Spleen (tissue), 11 donors: ENCODE data around the gene CDKN1C. TPM values are rescaled to one million over a fixed set of nuclear protein-coding genes. Genes with fewer than 3 reads are reported as not detected.

Source experiments
- DNase-seq: peaks from one replicate; pipeline ENCODE4 v3.0.0-alpha.2; 2020
- H3K27ac ChIP-seq, 8 donors: fragments of 200-600 bp; sonication (generic) in 7 of 8; 1 replicate in 4 of 8; 2 replicates in 4 of 8; pipeline versions ENCODE4 v1.5.0 to v1.8.0; 2016 to 2021; ENCODE audit warnings: inconsistent platforms in 4 of 8, mild to moderate bottlenecking in 4 of 8, moderate library complexity in 1 of 8
- H3K27me3 ChIP-seq, 7 donors: fragments of 200-600 bp; sonication (generic) in 6 of 7; replicated peaks in 1 of 7; 1 replicate in 4 of 7; 2 replicates in 3 of 7; pipeline versions ENCODE4 v1.5.0 to v1.8.0; 2016 to 2021; ENCODE audit warnings: inconsistent platforms in 3 of 7, mild to moderate bottlenecking in 1 of 7
- H3K36me3 ChIP-seq, 6 donors: fragments of 200-600 bp; sonication (generic) in 5 of 6; 1 replicate in 4 of 6; 2 replicates in 2 of 6; pipeline versions ENCODE4 v1.5.0 to v1.8.0; 2016 to 2021; ENCODE audit warnings: inconsistent platforms in 2 of 6
- H3K4me1 ChIP-seq, 6 donors: fragments of 200-600 bp; sonication (generic) in 5 of 6; 1 replicate in 3 of 6; 2 replicates in 3 of 6; pipeline versions ENCODE4 v1.5.0 to v1.8.0; 2016 to 2021; ENCODE audit warnings: inconsistent platforms in 3 of 6
- H3K4me3 ChIP-seq, 8 donors: fragments of 200-600 bp; sonication (generic) in 7 of 8; 1 replicate in 4 of 8; 2 replicates in 4 of 8; pipeline versions ENCODE4 v1.5.0 to v1.8.0; 2016 to 2021; ENCODE audit warnings: inconsistent platforms in 4 of 8, mild to moderate bottlenecking in 4 of 8, moderate library complexity in 2 of 8
- H3K9me3 ChIP-seq, 8 donors: fragments of 200-600 bp; sonication (generic) in 7 of 8; 1 replicate in 4 of 8; 2 replicates in 4 of 8; pipeline versions ENCODE4 v1.5.0 to v1.8.0; 2016 to 2021; ENCODE audit warnings: inconsistent platforms in 4 of 8
- POLR2A ChIP-seq, 3 donors: fragments of 450-650 bp; IDR thresholded peaks; one replicate each; pipeline ENCODE4 v1.5.1; 2017; ENCODE audit warnings: antibody characterized with exemption in 3 of 3, mild to moderate bottlenecking in 1 of 3
- POLR2AphosphoS5 ChIP-seq, 3 donors: sonication (generic); formaldehyde crosslinking; IDR thresholded peaks; one replicate each; pipeline ENCODE4 v1.5.1; 2017; ENCODE audit warnings: antibody characterized with exemption in 3 of 3
- WGBS, 5 donors: extraction: QIAGEN DNeasy Blood & Tissue Kit in 3 of 5; methylation state at CpG; one replicate each; pipeline versions ENCODE4 v1.1.5 to v1.1.7; 2013 to 2018; 5-methylcytosine and 5-hydroxymethylcytosine counted together
- intact Hi-C: fragments of 100-400 bp; cut with DNase I; formaldehyde crosslinking; loops from one replicate; pipeline ENCODE4 v1.15.0; 2023; ENCODE audit warnings: low total_unique reads
- polyA plus RNA-seq, 3 donors: library from polyadenylated mRNA; stranded (reverse); fragments of 200-250 nt; gene quantifications; one replicate each; pipeline ENCODE4 v1.2.1, GENCODE V29; 2013
- total RNA-seq, 7 donors: library from RNA; depleted of rRNA in 3 of 7; stranded (reverse); fragments of >200 nt in 3 of 7; fragmentation: NEBNext Ultra II Directional in 4 of 7; extraction: Animal tissue kit (Norgen Biotek cat#: 25700) in 4 of 7; gene quantifications; one replicate each; pipeline versions ENCODE4 v1.1.0 to v1.2.1, GENCODE V29; 2016 to 2021
- TF ChIP-seq, protein P1 (sequence below), 11 experiments: fragments of 200-600 bp in 7 of 11; fragments of 450-650 bp in 4 of 11; sonication (generic) in 4 of 11; IDR thresholded peaks in 8 of 11; conservative IDR thresholded peaks in 3 of 11; 1 replicate in 7 of 11; 2 replicates in 4 of 11; pipeline versions ENCODE4 v1.4.0 to v1.8.0; 2016 to 2021; ENCODE audit warnings: antibody characterized with exemption in 11 of 11, inconsistent platforms in 4 of 11, mild to moderate bottlenecking in 1 of 11
- donor health status: healthy with polysubstance abuse.
- donor health status: DM: no; HTN: no; CAD: no; lungs with moderate emphysema.
- donor health status: DM: no; HTN: no; CAD: no.
- donor health status: Bipolar disorder and iron deficiency.
- donor health status: healthy.
- donor health status: DM: no; HTN: no; CAD: no.
- donor health status: DM: yes; HTN: yes; CAD: no.

The CDKN1C gene
- total and polyA plus RNA-seq, 10 donors = 5.4 to 40.4 (median 14.2) TPM

DNA sequence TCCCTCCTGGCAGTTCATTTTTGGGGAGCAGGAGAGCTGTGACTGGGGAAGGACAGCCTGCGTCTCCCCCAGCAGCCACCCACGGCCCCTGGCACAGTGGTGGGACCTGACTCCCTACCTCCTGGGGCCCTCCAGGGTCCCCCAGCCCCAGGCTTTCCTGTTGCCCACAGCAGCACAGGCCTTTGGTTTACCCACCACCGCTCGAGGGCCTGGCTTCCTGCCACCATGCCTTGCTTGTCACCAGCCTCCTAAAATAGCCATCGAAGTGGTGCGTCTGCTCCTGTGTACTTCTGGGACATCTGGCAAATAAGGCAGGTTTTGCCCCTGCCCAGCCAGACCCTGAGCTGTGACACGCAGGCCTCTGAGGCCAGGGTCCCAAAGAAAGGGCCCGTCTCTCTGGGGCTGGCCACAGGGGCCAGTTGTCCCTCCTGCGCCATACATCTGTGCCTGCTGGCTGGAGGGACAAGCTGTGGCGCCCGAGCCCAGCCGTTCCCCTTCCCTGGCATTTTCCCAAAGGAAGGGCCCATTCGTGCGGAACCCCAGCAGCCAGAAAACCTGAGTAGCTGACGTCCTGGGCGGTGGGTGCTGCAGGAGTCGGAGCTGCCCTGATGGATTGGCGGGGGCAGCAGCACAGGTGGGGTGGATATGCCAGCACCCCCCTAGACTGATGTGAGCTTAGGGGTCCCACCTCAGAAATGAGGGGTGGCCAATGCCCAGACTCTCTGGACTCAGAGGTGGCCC, 29.1 kb upstream of the CDKN1C start:
- intact Hi-C loops = no loop called here
- no peak overlapping the region for H3K27ac ChIP-seq
- DNase-seq = no peak
- H3K4me3 ChIP-seq = no peak overlapping the region
- H3K9me3 ChIP-seq = no peaks in the 10 kb centered on the region
- 53 to 66% (median 63%) methylated on average over 7 to 18 of the region's 18 CpGs for WGBS, 5 donors
- H3K36me3 ChIP-seq = no peaks in the 10 kb centered on the region
- peaks cover 0 to 21% (median 11%) of the 10 kb centered on the region in 6 donors for H3K4me1 ChIP-seq
- H3K27me3 ChIP-seq = peaks cover 0 to 3% (median under 1%) of the 10 kb centered on the region in 7 donors
- no peak for TF ChIP-seq POLR2AphosphoS5 (IDR thresholded peaks at IDR 0.05)

DNA sequence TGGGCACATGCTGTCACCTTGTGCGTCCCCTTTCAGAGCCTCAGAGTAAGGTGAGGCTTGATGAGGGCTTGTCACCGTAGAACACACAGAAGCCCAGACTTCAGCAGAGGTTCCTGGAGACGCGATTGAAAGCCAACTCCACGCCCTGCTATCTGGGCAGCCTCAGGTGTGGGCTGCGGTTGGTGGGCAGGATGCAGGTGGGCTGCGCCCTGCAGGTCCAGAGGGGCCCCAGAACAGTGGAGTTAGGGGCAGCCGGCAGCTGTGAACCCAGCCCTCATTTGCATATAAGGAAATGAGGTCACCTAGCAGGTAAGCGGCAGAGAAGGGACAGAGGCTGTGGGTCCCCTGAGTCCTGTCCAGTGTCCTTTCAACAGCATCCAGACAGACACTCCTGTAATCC, 28.2 kb upstream of the CDKN1C start:
- intact Hi-C loops = no loop called here
- no peak for DNase-seq
- H3K36me3 ChIP-seq = no peaks in the 10 kb centered on the region
- WGBS, 5 donors = 38 to 72% (median 52%) methylated on average over 5 to 9 of the region's 9 CpGs
- no peak overlapping the region for H3K4me3 ChIP-seq
- H3K9me3 ChIP-seq = no peaks in the 10 kb centered on the region
- no peak overlapping the region for H3K27ac ChIP-seq
- TF ChIP-seq POLR2AphosphoS5 (IDR thresholded peaks at IDR 0.05) = no peak
- TF ChIP-seq, protein P1, sequence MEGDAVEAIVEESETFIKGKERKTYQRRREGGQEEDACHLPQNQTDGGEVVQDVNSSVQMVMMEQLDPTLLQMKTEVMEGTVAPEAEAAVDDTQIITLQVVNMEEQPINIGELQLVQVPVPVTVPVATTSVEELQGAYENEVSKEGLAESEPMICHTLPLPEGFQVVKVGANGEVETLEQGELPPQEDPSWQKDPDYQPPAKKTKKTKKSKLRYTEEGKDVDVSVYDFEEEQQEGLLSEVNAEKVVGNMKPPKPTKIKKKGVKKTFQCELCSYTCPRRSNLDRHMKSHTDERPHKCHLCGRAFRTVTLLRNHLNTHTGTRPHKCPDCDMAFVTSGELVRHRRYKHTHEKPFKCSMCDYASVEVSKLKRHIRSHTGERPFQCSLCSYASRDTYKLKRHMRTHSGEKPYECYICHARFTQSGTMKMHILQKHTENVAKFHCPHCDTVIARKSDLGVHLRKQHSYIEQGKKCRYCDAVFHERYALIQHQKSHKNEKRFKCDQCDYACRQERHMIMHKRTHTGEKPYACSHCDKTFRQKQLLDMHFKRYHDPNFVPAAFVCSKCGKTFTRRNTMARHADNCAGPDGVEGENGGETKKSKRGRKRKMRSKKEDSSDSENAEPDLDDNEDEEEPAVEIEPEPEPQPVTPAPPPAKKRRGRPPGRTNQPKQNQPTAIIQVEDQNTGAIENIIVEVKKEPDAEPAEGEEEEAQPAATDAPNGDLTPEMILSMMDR (IDR thresholded peaks at IDR 0.05 in 8 of 11, conservative IDR thresholded peaks at IDR 0.05 in 3 of 11) = no peak
- no peak for TF ChIP-seq POLR2A (IDR thresholded peaks at IDR 0.05)
- H3K4me1 ChIP-seq = peaks cover 0 to 21% (median 13%) of the 10 kb centered on the region in 6 donors
- H3K27me3 ChIP-seq = peaks cover 0 to 12% (median 8%) of the 10 kb centered on the region in 7 donors

DNA sequence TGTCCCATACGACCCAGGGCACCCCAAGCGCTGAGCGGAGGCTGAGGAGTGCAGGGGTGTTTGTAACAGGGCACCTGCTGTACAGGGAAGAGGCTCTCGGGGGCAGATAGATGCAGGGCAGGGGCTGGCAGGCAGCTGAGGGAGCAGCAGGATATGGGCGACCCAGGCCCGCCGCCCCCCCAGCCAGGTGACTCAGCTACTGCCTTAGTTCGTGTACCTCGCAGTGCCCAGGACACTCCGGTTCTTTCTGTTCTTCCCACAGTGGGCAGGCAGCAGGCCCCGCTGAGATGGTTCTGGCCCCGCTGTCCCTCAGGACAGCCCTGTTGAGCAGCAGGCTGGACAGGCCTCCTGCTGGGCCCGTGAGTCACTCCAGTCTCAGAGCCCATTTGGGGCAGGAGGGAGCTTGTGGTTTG, 27.4 kb upstream of the CDKN1C start:
- Histone ChIP-seq H3K27ac (no peak overlapping the region), H3K4me1 (peaks cover 0 to 21% (median 13%) of the 10 kb centered on the region in 6 donors), H3K4me3 (no peak overlapping the region), H3K9me3 (no peaks in the 10 kb centered on the region), H3K27me3 (peaks cover 0 to 18% (median 8%) of the 10 kb centered on the region in 7 donors), H3K36me3 (no peaks in the 10 kb centered on the region)
- DNase-seq = no peak
- WGBS, 5 donors = 77 to 87% (median 84%) methylated on average over 12 to 13 of the region's 13 CpGs
- TF ChIP-seq POLR2A (IDR thresholded peaks at IDR 0.05) (no peak), POLR2AphosphoS5 (IDR thresholded peaks at IDR 0.05) (no peak)
- TF ChIP-seq, protein P1 (IDR thresholded peaks at IDR 0.05 in 8 of 11, conservative IDR thresholded peaks at IDR 0.05 in 3 of 11) = no peak
- intact Hi-C loops = no loop called here

DNA sequence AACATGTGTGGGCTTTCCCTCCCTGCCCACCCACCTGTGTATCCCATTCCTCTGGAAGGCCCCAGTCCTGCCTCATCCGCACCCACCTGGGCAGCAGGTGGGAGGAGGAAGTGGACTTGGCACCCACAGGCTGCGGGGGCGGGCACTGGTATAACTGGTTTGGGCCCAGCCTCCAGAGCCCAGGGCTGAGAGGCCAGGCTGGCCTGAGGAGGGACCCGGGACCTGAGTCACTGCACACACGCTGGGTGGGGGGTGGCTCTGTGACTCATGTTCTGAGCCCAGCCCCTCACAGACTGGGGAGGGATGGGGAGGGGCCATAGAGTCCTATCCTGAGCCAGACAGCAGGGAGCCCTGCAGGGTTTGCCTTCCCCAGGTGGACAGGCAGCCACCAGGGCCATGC, 26.9 kb upstream of the CDKN1C start:
- WGBS, 5 donors = 71 to 97% (median 85%) methylated on average over 5 of the region's 5 CpGs
- Histone ChIP-seq H3K27me3 (peaks cover 0 to 24% (median 8%) of the 10 kb centered on the region in 7 donors), H3K27ac (no peak overlapping the region), H3K36me3 (peaks cover 0 to 3% (median 0%) of the 10 kb centered on the region in 6 donors), H3K4me1 (peaks cover 0 to 21% (median 13%) of the 10 kb centered on the region in 6 donors), H3K4me3 (no peak overlapping the region), H3K9me3 (no peaks in the 10 kb centered on the region)
- DNase-seq = no peak
- intact Hi-C loops = no loop called here
- TF ChIP-seq POLR2AphosphoS5 (IDR thresholded peaks at IDR 0.05) = no peak
- no peak for TF ChIP-seq POLR2A (IDR thresholded peaks at IDR 0.05)
- TF ChIP-seq, protein P1 (IDR thresholded peaks at IDR 0.05 in 8 of 11, conservative IDR thresholded peaks at IDR 0.05 in 3 of 11) = no peak
